Measurements from ENCODE around the gene IQCH. TPM values are rescaled to one million over a fixed set of nuclear protein-coding genes. Genes with fewer than 3 reads are reported as not detected.

Gene IQCH
- total and polyA plus RNA-seq, 2 experiments from 2014 or later = 1.7 to 4.6 TPM

GRCh38 chr15:67481680-67482079, 227.1 kb downstream of the IQCH start:
- Mint-ChIP-seq H3K4me3 (no peak overlapping the region), H3K36me3 (ENCODE audit: low read depth) (no peaks in the 10 kb centered on the region), H3K4me1 (peaks cover 6% of the 10 kb centered on the region; the same call in 2 of the 3 replicates), H3K27me3 (ENCODE audit: insufficient read depth, low read depth, poor library complexity) (peaks cover 7% of the 10 kb centered on the region), H3K27ac (no peak overlapping the region), H3K9me3 (0 out of 3 replicates have a peak, but pooled peaks cover 3% of the 10 kb centered on the region)
- peaks cover 9% of the 10 kb centered on the region; the same call in 1 of the 2 replicates for H3K4me1 ChIP-seq (ENCODE audit: insufficient read depth)
- DNase-seq (ENCODE audit: low spot score) = no peak
- no peaks in the 10 kb centered on the region for H3K27me3 ChIP-seq (ENCODE audit: insufficient read depth)
- H3K79me2 ChIP-seq (replicated peaks; ENCODE audit: insufficient read depth) = no peaks in the 10 kb centered on the region
- no peak overlapping the region for H3K4me2 ChIP-seq
- H2AFZ ChIP-seq = no peak overlapping the region
- H3K9me2 ChIP-seq (ENCODE audit: insufficient read depth) = no peaks in the 10 kb centered on the region
- no peak overlapping the region for H3K27ac ChIP-seq (ENCODE audit: low read depth)
- no peaks in the 10 kb centered on the region for H4K20me1 ChIP-seq (replicated peaks; ENCODE audit: insufficient read depth)
- TF ChIP-seq, protein P1, sequence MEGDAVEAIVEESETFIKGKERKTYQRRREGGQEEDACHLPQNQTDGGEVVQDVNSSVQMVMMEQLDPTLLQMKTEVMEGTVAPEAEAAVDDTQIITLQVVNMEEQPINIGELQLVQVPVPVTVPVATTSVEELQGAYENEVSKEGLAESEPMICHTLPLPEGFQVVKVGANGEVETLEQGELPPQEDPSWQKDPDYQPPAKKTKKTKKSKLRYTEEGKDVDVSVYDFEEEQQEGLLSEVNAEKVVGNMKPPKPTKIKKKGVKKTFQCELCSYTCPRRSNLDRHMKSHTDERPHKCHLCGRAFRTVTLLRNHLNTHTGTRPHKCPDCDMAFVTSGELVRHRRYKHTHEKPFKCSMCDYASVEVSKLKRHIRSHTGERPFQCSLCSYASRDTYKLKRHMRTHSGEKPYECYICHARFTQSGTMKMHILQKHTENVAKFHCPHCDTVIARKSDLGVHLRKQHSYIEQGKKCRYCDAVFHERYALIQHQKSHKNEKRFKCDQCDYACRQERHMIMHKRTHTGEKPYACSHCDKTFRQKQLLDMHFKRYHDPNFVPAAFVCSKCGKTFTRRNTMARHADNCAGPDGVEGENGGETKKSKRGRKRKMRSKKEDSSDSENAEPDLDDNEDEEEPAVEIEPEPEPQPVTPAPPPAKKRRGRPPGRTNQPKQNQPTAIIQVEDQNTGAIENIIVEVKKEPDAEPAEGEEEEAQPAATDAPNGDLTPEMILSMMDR (conservative IDR thresholded peaks at IDR 0.05; ENCODE audit: low read depth in 2 of 2) = no peak
- no peak for TF ChIP-seq STAT1 (IDR thresholded peaks at IDR 0.05; ENCODE audit: unreplicated experiment)
- TF ChIP-seq ZNF114 (CRISPR knock-in tag; IDR thresholded peaks at IDR 0.05) = no peak
- no peak for TF ChIP-seq EZH2 (IDR thresholded peaks at IDR 0.05; ENCODE audit: low read depth, unreplicated experiment)
- TF ChIP-seq JUNB (IDR thresholded peaks at IDR 0.05; ENCODE audit: unreplicated experiment) = no peak
- TF ChIP-seq POLR2AphosphoS5 (IDR thresholded peaks at IDR 0.05; ENCODE audit: low read depth) = no peak
- TF ChIP-seq ZNF331 (CRISPR knock-in tag; IDR thresholded peaks at IDR 0.05; ENCODE audit: low read depth) = no peak
- TF ChIP-seq REST (IDR thresholded peaks at IDR 0.05; ENCODE audit: unreplicated experiment) = no peak
- TF ChIP-seq CREB1 (CRISPR knock-in tag; IDR thresholded peaks at IDR 0.05; ENCODE audit: low read depth) = no peak
- no peak for TF ChIP-seq NANOG (IDR thresholded peaks at IDR 0.05; ENCODE audit: borderline replicate concordance)
- TF ChIP-seq, protein P2, sequence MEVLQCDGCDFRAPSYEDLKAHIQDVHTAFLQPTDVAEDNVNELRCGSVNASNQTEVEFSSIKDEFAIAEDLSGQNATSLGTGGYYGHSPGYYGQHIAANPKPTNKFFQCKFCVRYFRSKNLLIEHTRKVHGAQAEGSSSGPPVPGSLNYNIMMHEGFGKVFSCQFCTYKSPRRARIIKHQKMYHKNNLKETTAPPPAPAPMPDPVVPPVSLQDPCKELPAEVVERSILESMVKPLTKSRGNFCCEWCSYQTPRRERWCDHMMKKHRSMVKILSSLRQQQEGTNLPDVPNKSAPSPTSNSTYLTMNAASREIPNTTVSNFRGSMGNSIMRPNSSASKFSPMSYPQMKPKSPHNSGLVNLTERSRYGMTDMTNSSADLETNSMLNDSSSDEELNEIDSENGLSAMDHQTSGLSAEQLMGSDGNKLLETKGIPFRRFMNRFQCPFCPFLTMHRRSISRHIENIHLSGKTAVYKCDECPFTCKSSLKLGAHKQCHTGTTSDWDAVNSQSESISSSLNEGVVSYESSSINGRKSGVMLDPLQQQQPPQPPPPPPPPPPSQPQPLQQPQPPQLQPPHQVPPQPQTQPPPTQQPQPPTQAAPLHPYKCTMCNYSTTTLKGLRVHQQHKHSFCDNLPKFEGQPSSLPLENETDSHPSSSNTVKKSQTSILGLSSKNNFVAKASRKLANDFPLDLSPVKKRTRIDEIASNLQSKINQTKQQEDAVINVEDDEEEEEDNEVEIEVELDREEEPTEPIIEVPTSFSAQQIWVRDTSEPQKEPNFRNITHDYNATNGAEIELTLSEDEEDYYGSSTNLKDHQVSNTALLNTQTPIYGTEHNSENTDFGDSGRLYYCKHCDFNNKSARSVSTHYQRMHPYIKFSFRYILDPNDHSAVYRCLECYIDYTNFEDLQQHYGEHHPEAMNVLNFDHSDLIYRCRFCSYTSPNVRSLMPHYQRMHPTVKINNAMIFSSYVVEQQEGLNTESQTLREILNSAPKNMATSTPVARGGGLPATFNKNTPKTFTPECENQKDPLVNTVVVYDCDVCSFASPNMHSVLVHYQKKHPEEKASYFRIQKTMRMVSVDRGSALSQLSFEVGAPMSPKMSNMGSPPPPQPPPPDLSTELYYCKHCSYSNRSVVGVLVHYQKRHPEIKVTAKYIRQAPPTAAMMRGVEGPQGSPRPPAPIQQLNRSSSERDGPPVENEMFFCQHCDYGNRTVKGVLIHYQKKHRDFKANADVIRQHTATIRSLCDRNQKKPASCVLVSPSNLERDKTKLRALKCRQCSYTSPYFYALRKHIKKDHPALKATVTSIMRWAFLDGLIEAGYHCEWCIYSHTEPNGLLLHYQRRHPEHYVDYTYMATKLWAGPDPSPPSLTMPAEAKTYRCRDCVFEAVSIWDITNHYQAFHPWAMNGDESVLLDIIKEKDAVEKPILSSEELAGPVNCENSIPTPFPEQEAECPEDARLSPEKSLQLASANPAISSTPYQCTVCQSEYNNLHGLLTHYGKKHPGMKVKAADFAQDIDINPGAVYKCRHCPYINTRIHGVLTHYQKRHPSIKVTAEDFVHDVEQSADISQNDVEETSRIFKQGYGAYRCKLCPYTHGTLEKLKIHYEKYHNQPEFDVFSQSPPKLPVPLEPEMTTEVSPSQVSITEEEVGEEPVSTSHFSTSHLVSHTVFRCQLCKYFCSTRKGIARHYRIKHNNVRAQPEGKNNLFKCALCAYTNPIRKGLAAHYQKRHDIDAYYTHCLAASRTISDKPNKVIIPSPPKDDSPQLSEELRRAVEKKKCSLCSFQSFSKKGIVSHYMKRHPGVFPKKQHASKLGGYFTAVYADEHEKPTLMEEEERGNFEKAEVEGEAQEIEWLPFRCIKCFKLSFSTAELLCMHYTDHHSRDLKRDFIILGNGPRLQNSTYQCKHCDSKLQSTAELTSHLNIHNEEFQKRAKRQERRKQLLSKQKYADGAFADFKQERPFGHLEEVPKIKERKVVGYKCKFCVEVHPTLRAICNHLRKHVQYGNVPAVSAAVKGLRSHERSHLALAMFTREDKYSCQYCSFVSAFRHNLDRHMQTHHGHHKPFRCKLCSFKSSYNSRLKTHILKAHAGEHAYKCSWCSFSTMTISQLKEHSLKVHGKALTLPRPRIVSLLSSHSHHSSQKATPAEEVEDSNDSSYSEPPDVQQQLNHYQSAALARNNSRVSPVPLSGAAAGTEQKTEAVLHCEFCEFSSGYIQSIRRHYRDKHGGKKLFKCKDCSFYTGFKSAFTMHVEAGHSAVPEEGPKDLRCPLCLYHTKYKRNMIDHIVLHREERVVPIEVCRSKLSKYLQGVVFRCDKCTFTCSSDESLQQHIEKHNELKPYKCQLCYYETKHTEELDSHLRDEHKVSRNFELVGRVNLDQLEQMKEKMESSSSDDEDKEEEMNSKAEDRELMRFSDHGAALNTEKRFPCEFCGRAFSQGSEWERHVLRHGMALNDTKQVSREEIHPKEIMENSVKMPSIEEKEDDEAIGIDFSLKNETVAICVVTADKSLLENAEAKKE (CRISPR knock-in tag; IDR thresholded peaks at IDR 0.05) = no peak
- TF ChIP-seq, protein P3, sequence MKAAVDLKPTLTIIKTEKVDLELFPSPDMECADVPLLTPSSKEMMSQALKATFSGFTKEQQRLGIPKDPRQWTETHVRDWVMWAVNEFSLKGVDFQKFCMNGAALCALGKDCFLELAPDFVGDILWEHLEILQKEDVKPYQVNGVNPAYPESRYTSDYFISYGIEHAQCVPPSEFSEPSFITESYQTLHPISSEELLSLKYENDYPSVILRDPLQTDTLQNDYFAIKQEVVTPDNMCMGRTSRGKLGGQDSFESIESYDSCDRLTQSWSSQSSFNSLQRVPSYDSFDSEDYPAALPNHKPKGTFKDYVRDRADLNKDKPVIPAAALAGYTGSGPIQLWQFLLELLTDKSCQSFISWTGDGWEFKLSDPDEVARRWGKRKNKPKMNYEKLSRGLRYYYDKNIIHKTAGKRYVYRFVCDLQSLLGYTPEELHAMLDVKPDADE (IDR thresholded peaks at IDR 0.05) = no peak
- no peak for TF ChIP-seq EZH2phosphoT487 (IDR thresholded peaks at IDR 0.05; ENCODE audit: unreplicated experiment)
- ATAC-seq = no peak
- H3F3A ChIP-seq (replicated peaks; ENCODE audit: low read depth) = no peaks in the 10 kb centered on the region
- no peaks in the 10 kb centered on the region for H3K36me3 ChIP-seq (ENCODE audit: insufficient read depth)
- H3K4me3 ChIP-seq = no peak overlapping the region
